DLD1 (cell line): ENCODE data around the gene SSBP3.

Source experiments
- in situ Hi-C: cut with HindIII; loops from 2 replicates; pipeline ENCODE4 v1.10.0; 2017; ENCODE audit warnings: low sequenced_read_pairs

SSBP3 gene

DNA sequence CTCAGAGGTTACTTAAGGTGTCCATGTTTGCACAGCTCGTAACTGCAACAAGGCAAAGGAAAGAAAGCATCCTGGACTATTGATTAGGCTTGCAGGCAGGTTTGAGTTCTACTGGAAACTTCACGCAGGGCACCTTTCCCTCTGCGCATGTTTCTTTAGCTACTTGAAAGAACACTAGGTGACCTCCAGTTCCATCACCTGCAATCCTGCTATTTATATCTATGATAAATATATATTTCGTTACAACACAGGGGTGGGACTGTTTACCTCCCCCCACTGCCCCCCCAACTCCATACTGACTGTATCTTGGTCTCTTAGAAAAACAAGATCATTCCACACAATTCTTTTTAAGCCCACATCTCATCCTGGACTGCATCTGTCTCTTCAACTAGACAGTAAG, 12.1 kb downstream of the SSBP3 start:
- in situ Hi-C loops: no loop called here

DNA sequence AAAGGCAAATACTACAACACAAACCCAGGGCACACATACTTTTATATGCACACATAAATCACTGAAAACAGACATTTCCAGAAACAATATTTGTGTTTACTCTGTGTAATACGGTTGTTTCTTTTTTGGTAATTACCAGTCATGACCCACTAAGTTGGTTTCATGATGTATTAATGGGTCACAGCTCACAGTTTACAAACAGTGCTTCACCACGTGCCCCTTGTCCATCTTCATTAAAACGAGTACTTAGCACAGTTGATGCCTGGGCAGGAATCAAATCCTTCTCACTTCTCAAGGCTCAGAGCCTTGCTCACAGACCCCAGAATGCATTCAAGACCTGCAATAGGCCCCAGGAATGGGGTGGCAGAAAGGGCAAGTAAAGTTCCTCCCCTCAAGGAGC, 13.8 kb downstream of the SSBP3 start:
- in situ Hi-C loops: no loop called here

DNA sequence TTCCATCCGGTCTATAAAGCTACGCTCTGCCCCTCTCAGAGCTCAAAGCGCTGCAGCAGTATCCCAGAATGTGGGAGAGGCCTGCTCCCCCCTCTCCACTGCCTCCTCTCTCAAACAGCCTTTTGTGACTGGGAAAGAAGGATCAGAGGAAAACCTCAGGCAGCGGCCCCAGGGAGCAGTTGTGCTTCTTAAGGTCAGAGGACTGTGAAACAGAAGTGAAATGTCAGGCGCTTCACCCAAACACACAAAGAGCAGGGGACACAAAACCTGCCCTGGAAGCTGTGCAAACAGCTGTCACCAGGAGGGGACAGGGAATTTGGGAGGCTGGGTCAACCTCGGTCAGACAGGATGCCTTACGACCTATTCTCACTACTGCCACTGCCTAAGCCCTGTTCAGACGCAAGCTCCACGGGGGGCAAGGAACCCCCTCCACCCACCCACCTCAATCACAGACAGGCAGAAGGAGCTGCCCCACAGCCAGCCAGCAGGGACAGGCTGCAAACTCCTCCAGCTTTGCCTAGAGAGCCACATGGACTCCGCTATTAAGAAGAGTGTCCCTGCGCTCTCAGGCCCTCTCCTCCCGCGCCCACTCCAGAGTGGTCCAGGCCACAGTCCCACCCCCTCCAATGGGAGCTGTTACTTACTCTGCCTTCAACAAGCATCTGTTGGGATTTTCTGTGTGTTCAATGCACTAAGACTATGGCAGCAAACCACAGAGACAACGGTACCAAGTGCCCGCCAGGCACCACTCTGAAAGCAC, 14.6 kb downstream of the SSBP3 start:
- in situ Hi-C loops: no loop called here

- in situ Hi-C loops: no loop called here
Measured at GRCh38 chr1:54390655-54391054, 15.5 kb downstream of the SSBP3 start.

DNA sequence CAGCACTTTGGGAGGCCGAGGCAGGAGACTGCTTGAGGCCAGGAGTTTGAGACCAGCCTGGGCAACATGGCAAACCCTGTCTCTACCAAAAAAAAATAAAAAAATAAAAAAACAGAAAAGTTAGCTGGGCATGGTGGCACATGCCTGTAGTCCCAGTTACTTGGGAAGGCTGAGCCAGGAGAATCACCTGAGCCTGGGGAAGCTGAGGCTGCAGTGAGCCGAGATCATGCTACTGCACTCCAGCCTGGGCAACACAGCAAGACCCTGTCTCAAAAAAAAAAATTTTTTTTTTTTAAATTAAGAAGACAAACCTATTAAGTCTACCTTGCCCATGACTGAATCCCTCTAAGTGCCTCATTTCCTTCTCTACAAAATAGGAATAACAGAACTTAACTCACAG, 16.6 kb downstream of the SSBP3 start:
- in situ Hi-C loops: loop anchor here (5.0 kb wide), 1 partner anchor 93 kb away; no protein-coding TSS in a partner anchor

DNA sequence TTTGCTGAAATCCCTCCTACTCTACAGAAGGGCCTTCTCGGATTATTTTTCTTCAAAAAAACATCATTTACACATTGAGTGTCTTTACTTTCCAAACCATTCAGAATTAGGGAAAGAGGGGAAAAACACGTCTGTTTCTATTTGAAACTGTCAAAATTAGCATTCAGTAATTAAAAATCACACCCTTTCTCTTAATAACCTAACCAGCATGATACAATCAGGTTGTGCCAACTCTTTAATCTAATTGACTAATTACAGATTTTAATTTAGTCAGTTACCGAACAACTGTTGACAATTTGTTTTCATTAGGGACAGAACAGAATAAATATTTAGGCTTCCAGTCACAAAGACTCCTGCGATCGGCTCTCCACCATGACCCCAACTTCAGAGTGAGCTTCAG, 18.8 kb downstream of the SSBP3 start:
- in situ Hi-C loops: loop anchor here (5.0 kb wide), 1 partner anchor 95 kb away; no protein-coding TSS in a partner anchor

- in situ Hi-C loops: loop anchor here (5.0 kb wide), 1 partner anchor 97 kb away; no protein-coding TSS in a partner anchor
Measured at GRCh38 chr1:54385727-54386022, 20.5 kb downstream of the SSBP3 start.

- in situ Hi-C loops: loop anchor here (5.0 kb wide), 1 partner anchor 97 kb away; no protein-coding TSS in a partner anchor
Measured at GRCh38 chr1:54384918-54385726, 21.1 kb downstream of the SSBP3 start.

DNA sequence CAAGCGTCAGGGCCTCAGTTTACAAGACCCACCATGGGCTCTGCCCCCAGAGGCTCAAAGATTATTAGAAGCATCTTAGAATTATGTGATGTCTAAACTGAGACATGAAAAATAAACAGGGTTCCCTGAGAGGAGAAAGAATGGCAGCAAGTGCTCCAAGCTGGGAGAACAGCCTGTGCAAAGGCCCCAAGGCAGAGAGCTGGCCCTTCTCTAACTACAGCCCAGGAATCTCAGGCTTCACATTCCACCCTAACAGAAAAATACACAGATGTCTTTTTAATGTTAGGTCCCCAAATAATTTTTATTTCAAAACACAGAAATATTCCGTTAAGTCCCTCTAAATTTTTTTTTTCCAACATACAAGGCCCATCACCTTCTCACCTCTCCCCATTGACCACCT, 21.7 kb downstream of the SSBP3 start:
- in situ Hi-C loops: no loop called here

DNA sequence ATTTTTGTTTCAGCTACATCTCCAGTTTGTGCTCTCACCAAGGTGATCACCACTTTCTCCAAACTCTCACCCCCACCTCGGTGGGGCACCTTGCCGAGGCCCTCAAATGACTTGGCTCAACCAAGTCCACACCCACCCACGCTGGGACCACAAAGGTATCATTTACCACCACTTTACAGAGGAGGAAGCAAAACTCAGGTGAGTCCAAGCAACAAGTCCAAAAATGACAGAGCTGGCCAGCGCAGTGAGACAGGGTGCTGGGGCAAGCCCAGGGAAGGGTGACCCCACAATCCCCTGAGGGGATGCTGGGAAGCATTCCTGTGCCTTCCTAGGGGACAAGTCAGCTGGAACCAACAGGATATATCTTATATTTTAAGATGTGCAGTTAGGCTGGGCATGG, 24.7 kb downstream of the SSBP3 start:
- in situ Hi-C loops: no loop called here

DNA sequence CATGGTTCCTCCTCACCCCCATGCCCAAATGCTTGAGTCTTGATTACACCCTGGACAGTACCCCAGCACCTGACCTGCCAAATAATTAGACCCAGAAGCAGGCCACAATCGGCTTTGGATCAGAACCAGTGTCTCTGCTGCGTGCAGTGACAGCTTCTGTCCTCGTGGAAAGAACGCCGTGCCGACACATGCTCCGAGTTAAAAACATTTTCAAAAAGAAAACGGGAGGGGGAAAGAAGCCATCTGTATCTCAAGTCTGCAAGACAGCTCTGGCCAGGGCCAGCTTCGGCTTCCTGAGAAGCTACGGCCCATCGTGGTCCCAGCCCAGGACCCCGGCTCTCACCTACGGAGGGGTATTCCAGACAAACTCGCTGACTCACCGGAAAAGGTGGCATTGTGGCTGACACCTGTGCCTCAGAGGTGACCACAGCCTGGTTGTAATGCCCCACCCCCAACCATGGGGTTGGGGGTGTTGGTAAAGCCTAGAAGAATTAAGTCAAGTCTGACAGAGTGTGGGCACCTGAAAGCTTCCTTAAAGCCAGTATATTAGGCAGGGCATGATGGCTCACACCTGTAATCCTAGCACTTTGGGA, 25.8 kb downstream of the SSBP3 start:
- in situ Hi-C loops: no loop called here

- in situ Hi-C loops: no loop called here
Measured at GRCh38 chr1:54379555-54380289, 26.5 kb downstream of the SSBP3 start.

DNA sequence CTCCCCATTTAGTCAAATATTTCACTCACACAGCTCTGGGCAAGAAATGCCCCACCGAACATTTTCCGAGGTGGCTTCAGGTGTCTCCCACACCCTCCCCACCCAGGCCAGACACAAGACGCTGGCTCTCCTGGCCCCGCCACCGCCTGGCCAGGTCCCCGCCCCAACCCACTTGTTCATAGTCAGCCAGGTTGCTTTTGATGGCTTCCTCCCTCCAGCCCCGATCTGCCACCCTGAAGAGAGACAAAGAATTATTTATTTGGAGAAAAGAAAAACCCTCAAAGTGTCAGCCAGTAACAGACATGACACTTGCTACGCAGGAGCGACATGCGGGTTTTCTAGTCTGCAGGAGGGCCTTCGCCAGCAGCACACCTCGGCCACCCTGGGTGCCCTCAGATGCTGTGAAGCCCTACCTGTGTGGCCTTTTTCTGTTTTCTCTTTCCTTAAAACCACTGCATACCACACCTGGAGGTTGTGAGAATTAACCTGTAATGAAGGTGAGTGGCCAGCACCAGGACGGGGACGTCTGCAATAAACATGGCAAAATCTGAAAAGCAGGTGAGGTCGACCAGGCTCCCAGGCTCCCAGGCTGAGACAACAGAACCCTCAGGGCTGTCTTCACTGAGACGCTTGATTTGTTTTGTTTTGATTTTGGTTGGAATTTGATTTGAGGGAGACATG, 27.2 kb downstream of the SSBP3 start:
- in situ Hi-C loops: no loop called here

DNA sequence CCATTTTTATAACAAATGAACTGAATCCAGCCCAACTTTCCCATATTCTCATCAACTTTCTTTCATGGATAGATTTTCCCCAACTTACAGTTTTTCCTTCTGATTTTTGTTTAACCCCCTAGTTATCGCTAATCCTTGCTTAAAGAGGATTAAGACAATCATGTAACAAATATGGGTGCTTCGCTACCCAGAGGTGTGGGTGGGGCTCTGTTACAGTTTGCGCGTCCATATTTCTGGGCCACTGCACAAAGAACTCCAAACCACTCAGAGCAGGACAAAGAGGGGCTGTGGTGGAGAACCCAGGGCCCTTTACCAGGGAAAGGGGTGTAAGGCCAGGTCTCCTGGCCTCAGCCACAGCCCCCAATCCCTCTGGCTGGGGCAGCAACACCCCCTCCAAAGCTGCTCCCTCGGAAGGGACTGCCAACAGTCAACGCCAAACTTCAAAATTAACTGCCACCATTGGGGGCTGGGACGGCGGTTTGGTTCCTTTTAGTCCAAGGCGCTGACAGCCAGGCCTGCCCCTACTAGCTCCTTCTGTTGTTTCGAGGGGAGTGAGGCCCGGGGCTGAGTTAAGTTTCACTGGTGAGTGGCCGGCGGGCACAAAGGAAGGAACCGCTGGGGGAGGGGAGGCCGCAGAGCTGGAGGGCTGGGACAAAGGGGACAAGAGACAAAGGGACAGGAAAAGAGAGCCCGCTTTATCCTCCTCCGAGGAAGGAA, 27.9 kb downstream of the SSBP3 start:
- in situ Hi-C loops: no loop called here

GRCh38 chr1:54377040-54377691, 29.0 kb downstream of the SSBP3 start:
- in situ Hi-C loops: no loop called here

GRCh38 chr1:54376430-54377039, 29.7 kb downstream of the SSBP3 start:
- in situ Hi-C loops: no loop called here

GRCh38 chr1:54375712-54376429, 30.3 kb downstream of the SSBP3 start:
- in situ Hi-C loops: no loop called here

DNA sequence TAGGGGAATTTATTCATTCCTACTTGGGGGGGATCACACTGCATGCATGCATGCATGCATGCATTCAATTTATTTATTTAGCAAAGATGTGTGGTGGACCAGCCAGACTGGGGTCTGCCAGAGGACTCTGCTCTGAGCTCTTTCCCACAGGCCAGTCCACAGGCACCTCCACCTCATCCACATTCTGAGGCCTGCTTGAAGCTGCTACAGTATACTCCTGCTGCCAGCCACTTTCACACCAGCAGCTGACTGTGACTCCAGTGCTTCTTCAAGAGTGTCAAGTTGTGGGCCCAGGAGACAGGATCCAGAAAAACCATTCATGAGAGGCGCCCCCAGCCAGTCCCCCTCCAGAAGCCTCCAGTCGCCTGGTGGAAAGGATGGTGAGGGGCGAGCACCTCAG, 30.9 kb downstream of the SSBP3 start:
- in situ Hi-C loops: no loop called here
